HepG2 (cell line): ENCODE data around the gene ARHGAP12. TPM values are rescaled to one million over a fixed set of nuclear protein-coding genes. Genes with fewer than 3 reads are reported as not detected.
A peak's percentile ranks its signal among the peaks of the same experiment; 100 is the strongest.

Source experiments
- AFF4 ChIP-seq: sonication (generic); formaldehyde crosslinking; IDR thresholded peaks from 2 replicates; pipeline ENCODE4 v1.4.0; 2020; ENCODE audit warnings: missing genetic modification reagents
- CBX1 ChIP-seq: IDR thresholded peaks from one replicate; pipeline ENCODE4 v1.6.1; 2016; ENCODE audit warnings: antibody characterized with exemption, low read depth
- CEBPG ChIP-seq: IDR thresholded peaks from 2 replicates; pipeline ENCODE4 v1.6.1; 2016
- CHD2 ChIP-seq: IDR thresholded peaks from 2 replicates; pipeline ENCODE4 v1.6.1; 2011; ENCODE audit warnings: low read depth, low read length, improper control_type of control experiment
- FOXO4 ChIP-seq: sonication (generic); formaldehyde crosslinking; conservative IDR thresholded peaks from 2 replicates; pipeline ENCODE4 v1.8.1; 2023; ENCODE audit warnings: missing genetic modification reagents
- KDM2A ChIP-seq: sonication (generic); formaldehyde crosslinking; IDR thresholded peaks from 2 replicates; pipeline ENCODE4 v1.4.0; 2020; ENCODE audit warnings: low read depth, missing genetic modification reagents, borderline replicate concordance
- MNT ChIP-seq: fragments of 450-650 bp; IDR thresholded peaks from 2 replicates; pipeline ENCODE4 v1.6.1; 2016
- NR0B2 ChIP-seq: sonication (generic); formaldehyde crosslinking; IDR thresholded peaks from 2 replicates; pipeline ENCODE4 v1.4.0; 2020; ENCODE audit warnings: mild to moderate bottlenecking, missing genetic modification reagents
- NR2C2 ChIP-seq: sonication (generic); formaldehyde crosslinking; IDR thresholded peaks from 2 replicates; pipeline ENCODE4 v1.4.0; 2020; ENCODE audit warnings: missing genetic modification reagents, mild to moderate bottlenecking, moderate library complexity, borderline replicate concordance
- PHF21A ChIP-seq: sonication (generic); formaldehyde crosslinking; IDR thresholded peaks from 2 replicates; pipeline ENCODE4 v1.5.0; 2020; ENCODE audit warnings: mild to moderate bottlenecking, missing genetic modification reagents
- RARA ChIP-seq: IDR thresholded peaks from 2 replicates; pipeline ENCODE4 v1.6.1; 2016; ENCODE audit warnings: missing genetic modification reagents, missing compliant biosample characterization
- SMAD3 ChIP-seq: sonication (generic); formaldehyde crosslinking; IDR thresholded peaks from 2 replicates; pipeline ENCODE4 v1.4.0; 2020; ENCODE audit warnings: missing genetic modification reagents
- SNAI1 ChIP-seq: sonication (generic); formaldehyde crosslinking; IDR thresholded peaks from 2 replicates; pipeline ENCODE4 v1.5.0; 2020; ENCODE audit warnings: mild to moderate bottlenecking, missing genetic modification reagents, borderline replicate concordance
- ZBTB34 ChIP-seq: sonication (generic); formaldehyde crosslinking; IDR thresholded peaks from 2 replicates; pipeline ENCODE4 v1.8.0; 2022; ENCODE audit warnings: mild to moderate bottlenecking, missing genetic modification reagents
- ZNF24 ChIP-seq: fragments of 450-650 bp; IDR thresholded peaks from 2 replicates; pipeline ENCODE4 v1.6.1; 2017; ENCODE audit warnings: antibody characterized with exemption, mild to moderate bottlenecking
- ZNF260 ChIP-seq: sonication (generic); formaldehyde crosslinking; IDR thresholded peaks from 2 replicates; pipeline ENCODE4 v1.4.0; 2020; ENCODE audit warnings: missing genetic modification reagents, low read depth, mild to moderate bottlenecking, borderline replicate concordance
- ZNF280B ChIP-seq: sonication (generic); formaldehyde crosslinking; IDR thresholded peaks from 2 replicates; pipeline ENCODE4 v1.5.0; 2020; ENCODE audit warnings: missing genetic modification reagents, mild to moderate bottlenecking, borderline replicate concordance
- ZNF674 ChIP-seq: sonication (generic); formaldehyde crosslinking; IDR thresholded peaks from 2 replicates; pipeline ENCODE4 v1.5.0; 2020; ENCODE audit warnings: low read depth, mild to moderate bottlenecking, missing genetic modification reagents
- ZSCAN25 ChIP-seq: sonication (generic); formaldehyde crosslinking; IDR thresholded peaks from 2 replicates; pipeline ENCODE4 v1.8.0; 2022; ENCODE audit warnings: mild to moderate bottlenecking, missing genetic modification reagents
- polyA plus RNA-seq, 8 experiments: library from polyadenylated mRNA; depleted of rRNA in 3 of 8; stranded (reverse) in 7 of 8; unstranded in 1 of 8; fragments of >200 nt; fragmentation: Illumina TruSeq in 4 of 8; extraction: Trizol in 4 of 8; gene quantifications; 2 replicates each; pipeline versions ENCODE4 v1.2.1 to v1.2.3, GENCODE V29; 2011 to 2016; ENCODE audit warnings: low read depth in 4 of 8, missing spikeins in 1 of 8, mixed read lengths in 1 of 8; ENCODE audit not compliant: insufficient read depth in 1 of 8
- total RNA-seq, 5 experiments: library from RNA; depleted of rRNA; stranded (reverse); fragments of >200 nt; fragmentation: Illumina TruSeq; extraction: Trizol; gene quantifications; 2 replicates each; pipeline ENCODE4 v1.2.3, GENCODE V29; 2016; ENCODE audit warnings: low read depth in 1 of 5

Gene ARHGAP12
- total and polyA plus RNA-seq, 2 of the 13 experiments (the other 11 are each of a cell fraction or from before 2014, with no cell fraction given): 25.0 to 54.6 TPM

GRCh38 chr10:31947144-31947926, 18.7 kb upstream of the ARHGAP12 start (continued):
- TF ChIP-seq ZNF280B (CRISPR knock-in tag) (no peak), ZNF674 (CRISPR knock-in tag) (no peak), SMAD3 (CRISPR knock-in tag) (0 out of 2 replicates have a peak, but pooled peaks have one; percentile 57), SNAI1 (CRISPR knock-in tag) (no peak), ZNF24 (no peak), NR2C2 (no peak), RARA (CRISPR knock-in tag) (0 out of 2 replicates have a peak, but pooled peaks have one; percentile 17), ZNF260 (CRISPR knock-in tag) (no peak), CBX1 (no peak), ZSCAN25 (CRISPR knock-in tag) (no peak), MNT (no peak), CEBPG (CRISPR knock-in tag) (peak; percentile 65), FOXO4 (no peak), PHF21A (CRISPR knock-in tag) (no peak), NR0B2 (no peak), ZBTB34 (CRISPR knock-in tag) (no peak), CHD2 (no peak), AFF4 (CRISPR knock-in tag) (no peak), KDM2A (CRISPR knock-in tag) (no peak)
